Measurements from ENCODE around the gene IQSEC2.

The IQSEC2 gene

GRCh38 chrX:53223955-53224859 is 57.2 kb downstream of the IQSEC2 start:
- Mint-ChIP-seq H3K4me1 (ENCODE audit: low read depth) (peaks cover 38% of the 10 kb centered on the region), H3K4me3 (peak overlapping the region; percentile 94), H3K36me3 (ENCODE audit: low read depth) (peaks cover 19% of the 10 kb centered on the region), H3K27ac (peak overlapping the region; percentile 99), H3K27me3 (no peaks in the 10 kb centered on the region), H3K9me3 (no peaks in the 10 kb centered on the region)

- Mint-ChIP-seq H3K4me3 (peak overlapping the region; percentile 94), H3K27me3 (no peaks in the 10 kb centered on the region), H3K36me3 (ENCODE audit: low read depth) (peaks cover 19% of the 10 kb centered on the region), H3K9me3 (no peaks in the 10 kb centered on the region), H3K27ac (peak overlapping the region; percentile 99), H3K4me1 (ENCODE audit: low read depth) (peaks cover 38% of the 10 kb centered on the region)
Observed at GRCh38 chrX:53223068-53223693, 58.2 kb downstream of the IQSEC2 start.

All from stimulated activated naive CD8-positive, alpha-beta T cell treated with anti-CD3 and anti-CD28 coated beads, Interleukin-15, Interleukin-2, amounts not matched to agents 100 ng/mL and 50 ng/mL, for 24 hours (primary cell).